Endodermal cell (in vitro differentiated cells): Measurements from ENCODE around the gene HOTAIR. TPM values are rescaled to one million over a fixed set of nuclear protein-coding genes. Genes with fewer than 3 reads are reported as not detected.

ENCODE experiments used
- DNase-seq: peaks from one replicate; pipeline ENCODE4 v3.0.0-alpha.2; 2017
- H3K27ac ChIP-seq: 2 replicates; pipeline ENCODE4 v1.5.1; 2013; ENCODE audit warnings: mild to moderate bottlenecking, low read depth, low read length, moderate library complexity
- H3K27me3 ChIP-seq: 2 replicates; pipeline ENCODE4 v1.6.1; 2013; ENCODE audit warnings: mild to moderate bottlenecking, low read length, moderate library complexity; ENCODE audit not compliant: insufficient read depth, control insufficient read depth, poor library complexity, severe bottlenecking
- H3K36me3 ChIP-seq: 2 replicates; pipeline ENCODE4 v1.7.0; 2013; ENCODE audit warnings: mild to moderate bottlenecking, low read length, moderate library complexity; ENCODE audit not compliant: control insufficient read depth, insufficient read depth
- H3K4me1 ChIP-seq: one replicate; pipeline ENCODE4 v1.7.0; 2013; ENCODE audit warnings: low read length; ENCODE audit not compliant: control insufficient read depth, insufficient read depth
- H3K4me3 ChIP-seq: 2 replicates; pipeline ENCODE4 v1.5.1; 2013; ENCODE audit warnings: mild to moderate bottlenecking, low read length, moderate library complexity
- H3K9ac ChIP-seq: 2 replicates; pipeline ENCODE4 v1.6.1; 2013; ENCODE audit warnings: mild to moderate bottlenecking, low read length, moderate library complexity; ENCODE audit not compliant: poor library complexity, severe bottlenecking; ENCODE audit errors: extremely low read depth
- H3K9me3 ChIP-seq: 2 replicates; pipeline ENCODE4 v1.6.1; 2013; ENCODE audit warnings: mild to moderate bottlenecking, low read length, moderate library complexity; ENCODE audit not compliant: control insufficient read depth
- H3K27ac Mint-ChIP-seq: 2 replicates; pipeline ENCODE4 v1.8.0; 2020; ENCODE audit warnings: mixed read lengths
- H3K27me3 Mint-ChIP-seq: 2 replicates; pipeline ENCODE4 v1.8.0; 2021; ENCODE audit warnings: mild to moderate bottlenecking, mixed read lengths; ENCODE audit not compliant: insufficient read depth
- H3K36me3 Mint-ChIP-seq: 2 replicates; pipeline ENCODE4 v1.8.0; 2020; ENCODE audit warnings: low read depth, mixed read lengths
- H3K4me1 Mint-ChIP-seq: 2 replicates; pipeline ENCODE4 v1.8.0; 2020; ENCODE audit warnings: mixed read lengths
- H3K4me3 Mint-ChIP-seq: 2 replicates; pipeline ENCODE4 v1.8.0; 2020; ENCODE audit warnings: mild to moderate bottlenecking, moderate library complexity, mixed read lengths
- H3K9me3 Mint-ChIP-seq: 2 replicates; pipeline ENCODE4 v1.8.0; 2020; ENCODE audit warnings: mild to moderate bottlenecking, mixed read lengths
- WGBS, 2 experiments: methylation state at CpG; one replicate each; pipeline versions ENCODE4 v1.1.5 to v1.1.7; 2013; ENCODE audit warnings: missing lambda C conversion rate in 2 of 2, mixed read lengths in 1 of 2; ENCODE audit not compliant: insufficient coverage in 1 of 2, insufficient read length in 1 of 2; 5-methylcytosine and 5-hydroxymethylcytosine counted together
- total RNA-seq, 2 donors: library from RNA; stranded (reverse); fragmentation: NEBNext Ultra II Directional in 1 of 2; extraction: Animal tissue kit (Norgen Biotek cat#: 25700) in 1 of 2; gene quantifications; 2 replicates in 1 of 2; 3 replicates in 1 of 2; pipeline ENCODE4 v1.2.1, GENCODE V29; 2021
- TF ChIP-seq, protein P1 (sequence below): fragments of 200-600 bp; sonication (generic); conservative IDR thresholded peaks from 2 replicates; pipeline ENCODE4 v1.5.0; 2021; ENCODE audit warnings: antibody characterized with exemption, mild to moderate bottlenecking

The HOTAIR gene
- total RNA-seq, 2 donors from 2014 or later = not detected

DNA sequence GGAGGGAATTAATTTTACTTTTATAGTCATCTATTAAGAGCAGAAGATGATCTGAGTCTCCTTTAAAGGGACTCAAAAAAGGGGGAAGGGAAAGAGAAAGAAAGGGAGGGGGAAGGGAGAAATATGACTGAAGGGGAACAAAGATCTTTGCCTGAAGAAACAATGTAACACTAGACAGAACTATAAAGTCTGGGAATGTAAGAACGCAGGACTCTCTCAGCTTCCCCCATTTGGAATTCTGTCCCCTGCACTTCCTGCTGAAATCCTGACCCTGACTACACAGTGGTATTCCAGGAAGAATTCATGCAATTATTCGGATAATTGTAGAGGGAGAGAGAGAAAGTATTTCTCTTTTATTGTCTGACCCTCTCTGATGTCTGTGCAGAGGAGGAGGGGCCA is 10.4 kb downstream of the HOTAIR start:
- TF ChIP-seq, protein P1, sequence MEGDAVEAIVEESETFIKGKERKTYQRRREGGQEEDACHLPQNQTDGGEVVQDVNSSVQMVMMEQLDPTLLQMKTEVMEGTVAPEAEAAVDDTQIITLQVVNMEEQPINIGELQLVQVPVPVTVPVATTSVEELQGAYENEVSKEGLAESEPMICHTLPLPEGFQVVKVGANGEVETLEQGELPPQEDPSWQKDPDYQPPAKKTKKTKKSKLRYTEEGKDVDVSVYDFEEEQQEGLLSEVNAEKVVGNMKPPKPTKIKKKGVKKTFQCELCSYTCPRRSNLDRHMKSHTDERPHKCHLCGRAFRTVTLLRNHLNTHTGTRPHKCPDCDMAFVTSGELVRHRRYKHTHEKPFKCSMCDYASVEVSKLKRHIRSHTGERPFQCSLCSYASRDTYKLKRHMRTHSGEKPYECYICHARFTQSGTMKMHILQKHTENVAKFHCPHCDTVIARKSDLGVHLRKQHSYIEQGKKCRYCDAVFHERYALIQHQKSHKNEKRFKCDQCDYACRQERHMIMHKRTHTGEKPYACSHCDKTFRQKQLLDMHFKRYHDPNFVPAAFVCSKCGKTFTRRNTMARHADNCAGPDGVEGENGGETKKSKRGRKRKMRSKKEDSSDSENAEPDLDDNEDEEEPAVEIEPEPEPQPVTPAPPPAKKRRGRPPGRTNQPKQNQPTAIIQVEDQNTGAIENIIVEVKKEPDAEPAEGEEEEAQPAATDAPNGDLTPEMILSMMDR = no peak
- Histone ChIP-seq H3K27ac (no peak overlapping the region), H3K9ac (no peak overlapping the region), H3K4me1 (no peaks in the 10 kb centered on the region), H3K9me3 (no peaks in the 10 kb centered on the region), H3K4me3 (no peak overlapping the region), H3K27me3 (peaks cover 100% of the 10 kb centered on the region), H3K36me3 (no peaks in the 10 kb centered on the region)
- H3K27ac Mint-ChIP-seq = no peak overlapping the region
- 14 to 23% methylated on average over 1 to 2 of the region's 2 CpGs for WGBS, 2 experiments
- DNase-seq = no peak
- H3K27me3 Mint-ChIP-seq = peaks cover 100% of the 10 kb centered on the region
- H3K9me3 Mint-ChIP-seq = no peaks in the 10 kb centered on the region
- H3K36me3 Mint-ChIP-seq = no peaks in the 10 kb centered on the region
- H3K4me1 Mint-ChIP-seq = peaks cover 6% of the 10 kb centered on the region
- no peak overlapping the region for H3K4me3 Mint-ChIP-seq

DNA sequence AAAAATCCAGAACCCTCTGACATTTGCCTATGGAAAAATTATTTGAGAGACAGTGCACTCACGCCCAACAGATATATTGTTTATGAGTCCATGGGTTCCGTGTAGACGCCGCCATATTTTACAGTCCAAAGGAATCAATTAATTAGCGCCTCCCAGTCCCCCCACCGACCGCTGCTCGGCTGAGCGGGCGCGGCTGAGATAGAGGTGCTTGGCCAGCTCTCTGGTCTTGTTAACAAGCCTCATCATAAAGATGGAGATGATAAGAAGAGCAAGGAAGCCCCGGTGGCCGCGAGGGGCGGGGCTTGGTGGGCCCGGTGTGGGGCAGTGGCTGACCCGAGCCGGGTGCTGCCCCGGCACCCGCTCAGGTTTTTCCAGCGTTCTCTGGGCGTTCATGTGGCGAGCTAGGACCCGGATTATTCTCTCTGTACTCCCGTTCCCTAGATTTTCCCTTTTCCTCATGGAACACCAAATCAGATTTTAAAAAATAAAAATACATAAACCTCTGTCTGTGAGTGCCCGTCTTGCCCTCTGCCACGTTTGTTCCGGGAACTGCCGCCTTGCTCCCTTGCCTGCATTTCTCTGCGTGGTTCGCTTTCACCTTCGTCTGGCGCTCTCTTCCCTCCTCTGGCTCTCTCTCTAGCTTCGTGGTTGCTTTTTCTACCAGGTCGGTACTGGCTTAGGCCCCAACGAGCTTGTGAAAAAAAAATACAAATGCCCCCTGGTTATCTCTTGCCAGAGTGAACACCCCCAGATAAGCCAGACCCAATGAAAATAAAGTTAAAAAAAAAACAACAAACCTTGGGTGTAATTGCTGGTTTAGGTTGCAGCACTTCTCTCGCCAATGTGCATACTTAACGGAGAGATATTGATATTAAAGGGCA is 11.1 kb downstream of the HOTAIR start:
- Histone ChIP-seq H3K27me3 (peaks cover 100% of the 10 kb centered on the region), H3K36me3 (no peaks in the 10 kb centered on the region), H3K9ac (no peak overlapping the region), H3K4me1 (no peaks in the 10 kb centered on the region), H3K9me3 (no peaks in the 10 kb centered on the region), H3K4me3 (no peak overlapping the region), H3K27ac (no peak overlapping the region)
- Mint-ChIP-seq H3K27me3 (peaks cover 100% of the 10 kb centered on the region), H3K36me3 (no peaks in the 10 kb centered on the region), H3K4me3 (no peak overlapping the region), H3K27ac (no peak overlapping the region), H3K9me3 (no peaks in the 10 kb centered on the region), H3K4me1 (peaks cover 6% of the 10 kb centered on the region)
- peak; percentile 66 for DNase-seq
- TF ChIP-seq, protein P1 = no peak
- 12 to 14% methylated on average over 20 to 38 of the region's 38 CpGs for WGBS, 2 experiments

DNA sequence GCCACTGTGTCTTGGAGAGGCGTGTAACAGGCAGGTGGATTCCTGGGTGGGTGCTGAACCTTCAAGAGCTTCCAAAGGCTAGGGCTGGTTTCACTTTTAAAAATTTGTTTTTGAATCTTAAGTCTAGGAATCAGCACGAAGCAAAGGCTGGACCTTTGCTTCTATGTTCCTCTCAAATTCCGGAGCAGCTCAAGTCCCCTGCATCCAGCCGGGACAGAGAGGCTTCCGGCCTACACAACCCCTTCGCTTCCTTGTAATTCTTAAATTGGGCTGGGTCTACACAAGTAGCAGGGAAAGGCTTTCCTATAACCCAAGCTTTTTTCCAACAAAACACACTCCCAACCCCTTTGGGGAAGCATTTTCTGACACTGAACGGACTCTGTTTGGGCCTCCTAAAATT is 11.7 kb downstream of the HOTAIR start:
- no peak overlapping the region for H3K4me3 Mint-ChIP-seq
- H3K36me3 Mint-ChIP-seq = no peaks in the 10 kb centered on the region
- H3K4me1 ChIP-seq = no peaks in the 10 kb centered on the region
- no peak overlapping the region for H3K9ac ChIP-seq
- no peak for DNase-seq
- WGBS, 2 experiments = 35 to 44% methylated on average over 5 to 7 of the region's 7 CpGs
- H3K4me1 Mint-ChIP-seq = peaks cover 6% of the 10 kb centered on the region
- peaks cover 100% of the 10 kb centered on the region for H3K27me3 ChIP-seq
- H3K36me3 ChIP-seq = no peaks in the 10 kb centered on the region
- H3K27me3 Mint-ChIP-seq = peaks cover 100% of the 10 kb centered on the region
- H3K27ac ChIP-seq = no peak overlapping the region
- H3K4me3 ChIP-seq = no peak overlapping the region
- H3K27ac Mint-ChIP-seq = no peak overlapping the region
- H3K9me3 Mint-ChIP-seq = no peaks in the 10 kb centered on the region
- no peaks in the 10 kb centered on the region for H3K9me3 ChIP-seq
- TF ChIP-seq, protein P1 = no peak
